ENCODE data around the gene CD58. TPM values are rescaled to one million over a fixed set of nuclear protein-coding genes. Genes with fewer than 3 reads are reported as not detected.
"Not testable (repeated sequence)": the region's sequence is repeated elsewhere in the genome, so short reads cannot be mapped to it uniquely, and the experiment has no call there.

CD58 gene
- total and polyA plus RNA-seq, 9 of the 15 experiments (the other 6 are each of a cell fraction or from before 2014, with no cell fraction given), result 18.1 to 113 (median 37.4) TPM

- BruUV-seq (replicated peaks); H3K27ac ChIP-seq (ENCODE audit: extremely low read depth, low read depth, low read length); H3K27me3 ChIP-seq (ENCODE audit: control insufficient read depth in 2 of 2, insufficient read depth in 2 of 2, low read length in 2 of 2); H3K79me2 ChIP-seq (ENCODE audit: control insufficient read depth, insufficient read depth, low read length); POLR2A ChIA-PET; CTCF ChIA-PET (ENCODE audit: low intra/inter-chr PET ratio); DNase-seq (ENCODE audit: extremely low read depth in 1 of 4, low spot score in 3 of 4); intact Hi-C loops (cut with micrococcal nuclease); in situ Hi-C loops (cut with MboI); H3K4me3 ChIP-seq; H2AFZ ChIP-seq (ENCODE audit: low read depth, low read length); H3K36me3 ChIP-seq (ENCODE audit: control insufficient read depth, insufficient read depth, low read length); H3K4me1 ChIP-seq (replicated peaks in 1 of 2; ENCODE audit: control insufficient read depth in 2 of 2, insufficient read depth in 2 of 2, low read length in 2 of 2); H4K20me1 ChIP-seq (replicated peaks; ENCODE audit: control insufficient read depth, insufficient read depth, low read length); H3K9me3 ChIP-seq (replicated peaks; ENCODE audit: control insufficient read depth, insufficient read depth, low read depth, low read length); H3K4me2 ChIP-seq (ENCODE audit: insufficient read depth, low read length); H3K9me1 ChIP-seq (ENCODE audit: control insufficient read depth, insufficient read depth, low read length); TF ChIP-seq ATF3 (CRISPR knock-in tag; conservative IDR thresholded peaks at IDR 0.05): not testable (repeated sequence)
- H3K9ac ChIP-seq (ENCODE audit: insufficient read depth in 1 of 2, low read depth in 2 of 2, low read length in 2 of 2), result peak overlapping the region in 1 of 2 experiments; percentile 26; a peak in 1 of 4 replicates
- TF ChIP-seq NFIC (IDR thresholded peaks at IDR 0.05) (peak; percentile 79), ATF3 (IDR thresholded peaks at IDR 0.05) (peak; percentile 24; the same call in 1 of the 2 replicates), NRF1 (conservative IDR thresholded peaks at IDR 0.05 in 1 of 2, IDR thresholded peaks at IDR 0.05 in 1 of 2) (peak; percentile 64 to 75), FOSL1 (tag; conservative IDR thresholded peaks at IDR 0.05) (peak; percentile 54; the same call in 1 of the 2 replicates)
- 42% methylated on average over 9 of the region's 9 CpGs for WGBS (ENCODE audit: insufficient coverage, low coverage, missing lambda C conversion rate)
- FAIRE-seq (peak; percentile 70), ATAC-seq (peak; percentile 70)
Observed at GRCh38 chr1:116589101-116589735, 18.4 kb upstream of the CD58 start.
